Effector CD8-positive, alpha-beta T cell (primary cell): ENCODE measurements around the gene ADRA2C.

ENCODE experiments used
- DNase-seq: peaks from one replicate; lab custom pipeline; 2025; lab: John Stamatoyannopoulos, UW

ADRA2C gene

GRCh38 chr4:3760841-3761240, 5.3 kb upstream of the ADRA2C start:
- no peak for DNase-seq

- DNase-seq = no peak
Measured at GRCh38 chr4:3762264-3762663, 3.9 kb upstream of the ADRA2C start.

GRCh38 chr4:3762753-3763549, 3.2 kb upstream of the ADRA2C start:
- DNase-seq = no peak

- DNase-seq = no peak
Measured at GRCh38 chr4:3765271-3766035, 732 bp upstream of the ADRA2C start.

GRCh38 chr4:3766785-3767569, 792 bp downstream of the ADRA2C start:
- no peak for DNase-seq

GRCh38 chr4:3767570-3768288, 1.5 kb downstream of the ADRA2C start:
- no peak for DNase-seq

GRCh38 chr4:3768842-3769641, 2.9 kb downstream of the ADRA2C start:
- no peak for DNase-seq

GRCh38 chr4:3769642-3770184, 3.5 kb downstream of the ADRA2C start:
- DNase-seq = no peak

- no peak for DNase-seq
Measured at GRCh38 chr4:3770323-3771163, 4.4 kb downstream of the ADRA2C start.

GRCh38 chr4:3771164-3771809, 5.1 kb downstream of the ADRA2C start:
- no peak for DNase-seq

GRCh38 chr4:3771939-3772495, 5.8 kb downstream of the ADRA2C start:
- no peak for DNase-seq

- DNase-seq = no peak
Measured at GRCh38 chr4:3772632-3773031, 6.4 kb downstream of the ADRA2C start.

GRCh38 chr4:3773552-3774001, 7.4 kb downstream of the ADRA2C start:
- no peak for DNase-seq

- DNase-seq = no peak
Measured at GRCh38 chr4:3774253-3774883, 8.2 kb downstream of the ADRA2C start.

GRCh38 chr4:3775005-3775404, 8.8 kb downstream of the ADRA2C start:
- DNase-seq = no peak

GRCh38 chr4:3775576-3775975, 9.4 kb downstream of the ADRA2C start:
- no peak for DNase-seq

GRCh38 chr4:3776166-3777032, 10.2 kb downstream of the ADRA2C start:
- DNase-seq = no peak
